HEK293 (cell line): ENCODE data around the gene PRKCD.

Experiments
- CTCF ChIA-PET: fragments of 350-600 bp; formaldehyde crosslinking; extraction: SDS; loops from one replicate; lab custom pipeline; 2021; ENCODE audit warnings: antibody characterized with exemption; lab: Yijun Ruan, JAX
- POLR2A ChIA-PET: fragments of 300-600 bp; formaldehyde crosslinking; extraction: SDS; loops from one replicate; lab custom pipeline; 2020; ENCODE audit warnings: antibody characterized with exemption, inconsistent platforms; lab: Yijun Ruan, JAX
- H3K27ac ChIP-seq: fragments of 200-500 bp; sonication (Bioruptor generic); 2 replicates; pipeline ENCODE4 v1.5.1; 2014; ENCODE audit warnings: low read depth, low read length, control low read depth, inconsistent platforms; ENCODE audit errors: extremely low read depth
- H3K36me3 ChIP-seq, 2 experiments: fragments of 200-500 bp in 1 of 2; sonication (Bioruptor generic) in 1 of 2; 1 replicate in 1 of 2; 2 replicates in 1 of 2; pipeline ENCODE4 v1.5.1; 2014 to 2017; ENCODE audit warnings: inconsistent platforms in 2 of 2, low read length in 2 of 2; ENCODE audit not compliant: control insufficient read depth in 2 of 2, insufficient read depth in 1 of 2
- H3K4me1 ChIP-seq: fragments of 200-500 bp; sonication (Bioruptor generic); 2 replicates; pipeline ENCODE4 v1.5.1; 2014; ENCODE audit warnings: mild to moderate bottlenecking, low read length, inconsistent platforms; ENCODE audit not compliant: control insufficient read depth, insufficient read depth
- H3K4me3 ChIP-seq: 2 replicates; pipeline ENCODE4 v1.5.1; 2011; ENCODE audit warnings: low read depth, mild to moderate bottlenecking, control low read depth, low read length, moderate library complexity
- H3K9me3 ChIP-seq: fragments of 200-500 bp; sonication (Bioruptor generic); 2 replicates; pipeline ENCODE4 v1.5.1; 2014; ENCODE audit warnings: low read depth, low read length, inconsistent platforms; ENCODE audit not compliant: control insufficient read depth, insufficient read depth
- KLF1 ChIP-seq: fragments of 450-650 bp; formaldehyde crosslinking; IDR thresholded peaks from 2 replicates; pipeline ENCODE4 v1.5.1; 2016; ENCODE audit warnings: missing biosample characterization, missing genetic modification characterization
- KLF17 ChIP-seq: fragments of 450-650 bp; formaldehyde crosslinking; IDR thresholded peaks from 2 replicates; pipeline ENCODE4 v1.5.1; 2016; ENCODE audit warnings: missing biosample characterization, missing genetic modification characterization
- KLF8 ChIP-seq: fragments of 450-650 bp; formaldehyde crosslinking; IDR thresholded peaks from 2 replicates; pipeline ENCODE4 v1.5.1; 2016; ENCODE audit warnings: missing biosample characterization, missing genetic modification characterization
- SCRT1 ChIP-seq: fragments of 450-650 bp; formaldehyde crosslinking; IDR thresholded peaks from 2 replicates; pipeline ENCODE4 v1.5.1; 2016; ENCODE audit warnings: missing biosample characterization, missing genetic modification characterization, borderline replicate concordance
- TSHZ1 ChIP-seq: fragments of 450-650 bp; formaldehyde crosslinking; IDR thresholded peaks from 2 replicates; pipeline ENCODE4 v1.5.1; 2016; ENCODE audit warnings: missing biosample characterization, missing genetic modification characterization, borderline replicate concordance
- ZBTB6 ChIP-seq: fragments of 450-650 bp; formaldehyde crosslinking; IDR thresholded peaks from 2 replicates; pipeline ENCODE4 v1.5.1; 2017; ENCODE audit warnings: missing biosample characterization, missing genetic modification characterization
- ZBTB8A ChIP-seq: fragments of 450-650 bp; formaldehyde crosslinking; IDR thresholded peaks from 2 replicates; pipeline ENCODE4 v1.5.1; 2016; ENCODE audit warnings: missing biosample characterization, missing genetic modification characterization
- ZFP37 ChIP-seq: fragments of 450-650 bp; formaldehyde crosslinking; IDR thresholded peaks from 2 replicates; pipeline ENCODE4 v1.5.1; 2016; ENCODE audit warnings: missing biosample characterization, missing genetic modification characterization
- ZIC2 ChIP-seq: fragments of 450-650 bp; formaldehyde crosslinking; IDR thresholded peaks from 2 replicates; pipeline ENCODE4 v1.5.1; 2016; ENCODE audit warnings: missing biosample characterization, missing genetic modification characterization
- ZNF280C ChIP-seq: fragments of 450-650 bp; formaldehyde crosslinking; IDR thresholded peaks from 2 replicates; pipeline ENCODE4 v1.5.1; 2016; ENCODE audit warnings: missing biosample characterization, missing genetic modification characterization
- ZNF394 ChIP-seq: fragments of 450-650 bp; formaldehyde crosslinking; IDR thresholded peaks from 2 replicates; pipeline ENCODE4 v1.5.1; 2016; ENCODE audit warnings: missing biosample characterization, missing genetic modification characterization, mild to moderate bottlenecking, moderate library complexity, borderline replicate concordance
- ZNF585B ChIP-seq: fragments of 450-650 bp; formaldehyde crosslinking; IDR thresholded peaks from 2 replicates; pipeline ENCODE4 v1.5.1; 2016; ENCODE audit warnings: missing biosample characterization, missing genetic modification characterization
- ZNF596 ChIP-seq: fragments of 450-650 bp; IDR thresholded peaks from 2 replicates; pipeline ENCODE4 v1.5.0; 2018; ENCODE audit warnings: missing biosample characterization, mild to moderate bottlenecking, missing genetic modification characterization, moderate library complexity
- ZNF626 ChIP-seq: fragments of 450-650 bp; sonication (Bioruptor Pico); formaldehyde crosslinking; IDR thresholded peaks from 2 replicates; pipeline ENCODE4 v1.5.1; 2018; ENCODE audit warnings: missing biosample characterization, missing genetic modification characterization, inconsistent platforms
- ZNF639 ChIP-seq: fragments of 450-650 bp; formaldehyde crosslinking; IDR thresholded peaks from 2 replicates; pipeline ENCODE4 v1.5.1; 2016; ENCODE audit warnings: missing biosample characterization, missing genetic modification characterization
- ZNF776 ChIP-seq: fragments of 450-650 bp; formaldehyde crosslinking; IDR thresholded peaks from 2 replicates; pipeline ENCODE4 v1.5.0; 2017; ENCODE audit warnings: missing biosample characterization, missing genetic modification characterization, borderline replicate concordance
- ZSCAN4 ChIP-seq: fragments of 450-650 bp; formaldehyde crosslinking; IDR thresholded peaks from 2 replicates; pipeline ENCODE4 v1.5.1; 2017; ENCODE audit warnings: missing biosample characterization, missing genetic modification characterization

PRKCD gene

GRCh38 chr3:53227993-53228885 lies 67.2 kb downstream of the PRKCD start:
- TF ChIP-seq ZSCAN4 (tag by site-specific recombination), result no peak
- TF ChIP-seq ZNF776 (tag by site-specific recombination), result no peak
- TF ChIP-seq ZNF639, result no peak
- TF ChIP-seq ZNF596 (tag by site-specific recombination), result no peak
- TF ChIP-seq ZNF280C (tag by site-specific recombination), result no peak
- no peak for TF ChIP-seq ZBTB6 (tag by site-specific recombination)
- TF ChIP-seq TSHZ1 (tag by site-specific recombination), result no peak
- no peak for TF ChIP-seq SCRT1 (tag by site-specific recombination)
- TF ChIP-seq ZFP37 (tag by site-specific recombination), result no peak
- TF ChIP-seq KLF1 (tag by site-specific recombination), result no peak
- no peak for TF ChIP-seq ZNF585B (tag by site-specific recombination)
- no peak for TF ChIP-seq KLF8 (tag by site-specific recombination)
- no peak for TF ChIP-seq ZNF626 (tag by site-specific recombination)
- no peak for TF ChIP-seq ZIC2 (tag by site-specific recombination)
- TF ChIP-seq ZBTB8A, result no peak
- no peak for TF ChIP-seq KLF17 (tag by site-specific recombination)
- TF ChIP-seq ZNF394 (tag by site-specific recombination), result no peak
- Histone ChIP-seq H3K9me3 (no peaks in the 10 kb centered on the region), H3K27ac (no peak overlapping the region), H3K4me3 (no peak overlapping the region), H3K4me1 (no peaks in the 10 kb centered on the region), H3K36me3 (peaks cover 0 to 100% of the 10 kb centered on the region in 2 experiments; a peak in 2 of 3 replicates)
- ChIA-PET POLR2A (no interaction called here), CTCF (no interaction called here)
